Measurements from ENCODE around the gene NXPH4. TPM values are rescaled to one million over a fixed set of nuclear protein-coding genes. Genes with fewer than 3 reads are reported as not detected.

The NXPH4 gene
- total RNA-seq, 1 donor from 2014 or later = not detected

DNA sequence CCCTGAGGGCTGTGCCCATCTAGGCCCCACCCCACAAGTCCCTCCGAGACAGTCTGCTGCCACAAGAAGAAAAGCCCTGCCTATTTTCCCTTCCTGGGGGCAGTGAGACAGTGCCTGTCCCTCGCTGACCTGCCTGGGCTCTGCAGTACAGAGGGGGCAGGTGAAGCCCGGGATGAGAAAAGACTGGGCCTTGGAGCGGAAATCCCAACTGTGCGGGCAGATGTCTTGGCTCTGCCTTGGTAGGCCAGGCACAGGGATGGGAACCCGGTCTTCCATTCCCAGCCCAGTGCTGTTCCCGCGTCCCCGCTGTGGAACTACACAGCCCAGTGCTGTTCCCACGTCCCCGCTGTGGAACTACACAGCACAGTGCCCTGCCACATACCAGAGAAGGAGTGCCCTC is 12.8 kb upstream of the NXPH4 start:
- DNase-seq (ENCODE audit: low spot score) = no peak

DNA sequence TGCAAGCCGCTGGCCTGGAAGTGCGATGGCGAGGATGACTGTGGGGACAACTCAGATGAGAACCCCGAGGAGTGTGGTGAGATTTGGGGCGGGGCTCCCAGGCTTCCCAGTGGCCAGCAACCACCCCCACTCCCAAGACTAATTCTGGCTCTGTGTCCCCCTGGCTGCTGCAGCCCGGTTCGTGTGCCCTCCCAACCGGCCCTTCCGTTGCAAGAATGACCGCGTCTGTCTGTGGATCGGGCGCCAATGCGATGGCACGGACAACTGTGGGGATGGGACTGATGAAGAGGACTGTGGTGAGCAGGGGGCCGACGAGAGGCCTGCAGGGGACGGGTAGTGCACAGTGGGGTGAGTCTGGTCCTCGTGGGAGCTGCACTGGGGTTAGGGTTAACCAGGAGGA is 12.1 kb upstream of the NXPH4 start:
- DNase-seq (ENCODE audit: low spot score) = no peak

DNA sequence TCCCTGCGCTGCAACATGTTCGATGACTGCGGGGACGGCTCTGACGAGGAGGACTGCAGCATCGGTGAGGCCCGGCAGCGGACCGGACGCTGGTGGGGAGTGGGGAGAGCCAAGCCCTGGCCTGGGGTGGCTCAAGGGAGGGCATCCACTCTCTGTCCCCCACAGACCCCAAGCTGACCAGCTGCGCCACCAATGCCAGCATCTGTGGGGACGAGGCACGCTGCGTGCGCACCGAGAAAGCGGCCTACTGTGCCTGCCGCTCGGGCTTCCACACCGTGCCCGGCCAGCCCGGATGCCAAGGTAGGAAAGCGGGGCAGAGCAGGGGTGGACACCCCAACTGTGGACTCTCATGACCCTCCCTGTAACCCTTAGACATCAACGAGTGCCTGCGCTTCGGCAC is 11.4 kb upstream of the NXPH4 start:
- no peak for DNase-seq (ENCODE audit: low spot score)

DNA sequence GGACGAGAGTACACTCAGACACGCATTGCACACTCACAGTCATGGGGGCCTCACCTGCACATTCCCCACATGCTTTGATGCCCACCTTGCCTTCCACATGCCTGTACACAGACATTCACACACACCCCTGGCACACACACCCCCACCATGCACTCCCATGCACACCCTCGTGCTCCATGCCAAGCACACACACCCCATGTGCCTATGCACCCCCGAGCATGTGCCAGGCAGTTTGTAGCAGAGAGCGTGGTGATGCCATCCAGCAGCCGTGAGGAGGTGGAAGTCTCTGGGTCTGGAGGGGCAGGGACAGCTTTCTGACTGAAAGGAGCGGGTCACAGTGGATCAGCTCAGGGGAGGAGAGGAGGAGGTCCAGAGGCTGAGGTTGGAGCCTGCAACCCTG is 10.7 kb upstream of the NXPH4 start:
- no peak for DNase-seq (ENCODE audit: low spot score)

DNA sequence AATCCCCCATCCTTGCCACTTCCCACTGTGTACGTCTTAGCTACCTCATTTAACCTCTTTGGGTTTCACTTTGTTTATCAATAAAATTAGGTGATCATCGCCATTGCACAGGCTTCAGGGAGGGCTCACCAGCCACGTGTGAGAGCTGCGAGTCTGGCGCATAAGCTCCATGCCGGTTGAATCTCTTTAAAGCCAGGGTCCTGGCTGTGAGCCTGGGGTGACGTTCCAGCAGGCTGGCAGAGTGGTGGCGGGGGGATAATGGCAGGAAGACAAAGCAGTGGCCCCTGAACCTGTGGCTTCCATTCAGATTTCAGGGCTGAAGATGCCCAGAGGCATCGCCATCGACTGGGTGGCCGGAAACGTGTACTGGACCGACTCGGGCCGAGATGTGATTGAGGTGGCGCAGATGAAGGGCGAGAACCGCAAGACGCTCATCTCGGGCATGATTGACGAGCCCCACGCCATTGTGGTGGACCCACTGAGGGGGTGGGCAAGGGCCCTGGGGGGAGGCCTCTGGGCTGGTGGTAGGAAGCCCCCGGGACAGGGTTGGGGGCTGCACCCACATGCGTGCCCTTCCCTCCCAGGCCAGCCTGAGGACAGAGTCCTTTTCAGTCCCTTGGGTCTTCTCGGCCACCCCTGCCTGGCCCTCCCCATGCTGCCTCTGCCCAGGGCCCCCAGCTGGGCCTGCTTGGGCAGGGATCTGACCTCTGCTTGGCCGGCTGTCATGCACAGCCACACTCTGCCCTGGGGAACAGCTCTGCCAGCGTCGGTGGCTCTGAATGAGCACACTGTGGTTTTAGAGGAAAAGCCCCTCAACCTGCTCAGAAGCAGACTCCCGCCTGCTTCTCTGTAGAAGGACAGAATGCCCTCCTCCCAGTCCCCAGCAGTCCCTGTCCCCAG is 8.6 kb upstream of the NXPH4 start:
- DNase-seq (ENCODE audit: low spot score) = no peak

DNA sequence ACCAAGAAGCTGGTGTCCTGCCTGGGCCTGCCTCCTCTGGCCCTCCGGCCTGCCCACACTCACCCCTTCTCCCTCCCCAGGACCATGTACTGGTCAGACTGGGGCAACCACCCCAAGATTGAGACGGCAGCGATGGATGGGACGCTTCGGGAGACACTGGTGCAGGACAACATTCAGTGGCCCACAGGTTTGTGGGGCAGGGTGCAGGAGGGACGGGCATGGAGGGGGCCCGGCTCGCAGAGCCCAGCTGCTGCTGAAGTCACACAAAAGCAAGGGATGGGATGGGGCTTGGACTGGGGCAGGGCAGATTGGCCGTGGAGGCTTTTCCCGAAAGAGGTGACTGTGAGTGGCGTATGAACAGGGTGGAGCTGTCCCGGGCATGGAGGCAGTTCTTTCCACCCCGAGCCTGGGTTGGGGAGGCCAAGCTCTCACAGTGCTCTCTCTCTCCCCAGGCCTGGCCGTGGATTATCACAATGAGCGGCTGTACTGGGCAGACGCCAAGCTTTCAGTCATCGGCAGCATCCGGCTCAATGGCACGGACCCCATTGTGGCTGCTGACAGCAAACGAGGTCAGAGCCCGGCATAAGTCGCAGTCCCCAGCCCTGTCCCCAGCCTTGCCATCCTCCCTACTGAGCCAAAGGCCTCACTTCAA is 7.8 kb upstream of the NXPH4 start:
- no peak for DNase-seq (ENCODE audit: low spot score)

DNA sequence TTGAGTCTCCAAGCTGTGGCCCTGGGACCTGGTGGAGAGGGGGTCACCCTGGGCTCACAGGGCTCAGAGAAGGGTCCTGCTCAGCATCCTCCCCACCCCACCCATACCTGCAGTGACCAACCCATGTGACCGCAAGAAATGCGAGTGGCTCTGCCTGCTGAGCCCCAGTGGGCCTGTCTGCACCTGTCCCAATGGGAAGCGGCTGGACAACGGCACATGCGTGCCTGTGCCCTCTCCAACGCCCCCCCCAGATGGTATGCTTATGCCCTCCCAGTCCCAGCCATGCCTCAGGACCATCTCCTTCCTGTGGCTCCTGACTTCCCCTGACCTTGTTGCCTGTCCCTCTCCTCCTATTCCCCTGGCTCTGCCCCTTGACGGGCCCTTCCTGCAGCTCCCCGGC is 6.7 kb upstream of the NXPH4 start:
- DNase-seq (ENCODE audit: low spot score) = no peak

DNA sequence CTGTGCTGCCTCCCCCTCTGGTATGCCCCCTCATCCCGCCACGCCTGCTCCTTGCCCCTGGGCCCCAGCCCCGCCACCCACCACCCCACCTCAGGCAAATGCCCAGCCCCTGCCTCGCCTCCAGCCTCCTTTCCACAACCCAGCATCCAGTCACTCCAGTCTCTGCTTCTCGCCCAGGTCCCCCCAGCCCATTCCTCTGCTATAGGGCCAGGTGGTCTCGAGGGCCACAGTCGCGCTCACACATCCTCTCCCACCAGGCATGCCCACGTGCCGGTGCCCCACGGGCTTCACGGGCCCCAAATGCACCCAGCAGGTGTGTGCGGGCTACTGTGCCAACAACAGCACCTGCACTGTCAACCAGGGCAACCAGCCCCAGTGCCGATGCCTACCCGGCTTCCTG is 6.1 kb upstream of the NXPH4 start:
- no peak for DNase-seq (ENCODE audit: low spot score)

DNA sequence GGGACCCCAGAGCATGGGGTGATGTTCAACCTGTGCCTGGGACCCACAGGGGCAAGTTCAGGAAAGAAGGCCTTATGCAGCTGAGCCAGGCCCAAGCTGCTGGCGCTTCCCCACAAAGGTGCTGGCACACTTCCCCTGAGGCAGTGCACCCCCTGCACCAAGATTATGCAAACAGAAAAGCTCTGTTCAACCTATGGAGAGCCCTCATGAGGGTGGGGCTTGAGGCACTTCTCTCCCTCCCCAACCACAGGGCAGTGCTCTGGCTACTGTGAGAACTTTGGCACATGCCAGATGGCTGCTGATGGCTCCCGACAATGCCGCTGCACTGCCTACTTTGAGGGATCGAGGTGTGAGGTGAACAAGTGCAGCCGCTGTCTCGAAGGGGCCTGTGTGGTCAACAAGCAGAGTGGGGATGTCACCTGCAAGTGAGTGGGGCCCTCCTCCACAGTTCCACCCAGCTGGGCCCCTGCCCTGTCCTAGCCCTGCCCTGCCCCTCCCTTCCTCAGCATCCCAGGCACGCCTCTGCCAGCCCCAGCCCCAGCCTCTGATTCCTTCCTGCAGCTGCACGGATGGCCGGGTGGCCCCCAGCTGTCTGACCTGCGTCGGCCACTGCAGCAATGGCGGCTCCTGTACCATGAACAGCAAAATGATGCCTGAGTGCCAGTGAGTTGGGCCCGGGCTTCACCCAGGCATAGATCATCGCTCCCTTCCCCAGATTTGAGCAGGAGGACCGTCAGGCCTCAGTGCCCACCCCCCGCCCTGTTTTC is 5.5 kb upstream of the NXPH4 start:
- DNase-seq (ENCODE audit: low spot score) = no peak

DNA sequence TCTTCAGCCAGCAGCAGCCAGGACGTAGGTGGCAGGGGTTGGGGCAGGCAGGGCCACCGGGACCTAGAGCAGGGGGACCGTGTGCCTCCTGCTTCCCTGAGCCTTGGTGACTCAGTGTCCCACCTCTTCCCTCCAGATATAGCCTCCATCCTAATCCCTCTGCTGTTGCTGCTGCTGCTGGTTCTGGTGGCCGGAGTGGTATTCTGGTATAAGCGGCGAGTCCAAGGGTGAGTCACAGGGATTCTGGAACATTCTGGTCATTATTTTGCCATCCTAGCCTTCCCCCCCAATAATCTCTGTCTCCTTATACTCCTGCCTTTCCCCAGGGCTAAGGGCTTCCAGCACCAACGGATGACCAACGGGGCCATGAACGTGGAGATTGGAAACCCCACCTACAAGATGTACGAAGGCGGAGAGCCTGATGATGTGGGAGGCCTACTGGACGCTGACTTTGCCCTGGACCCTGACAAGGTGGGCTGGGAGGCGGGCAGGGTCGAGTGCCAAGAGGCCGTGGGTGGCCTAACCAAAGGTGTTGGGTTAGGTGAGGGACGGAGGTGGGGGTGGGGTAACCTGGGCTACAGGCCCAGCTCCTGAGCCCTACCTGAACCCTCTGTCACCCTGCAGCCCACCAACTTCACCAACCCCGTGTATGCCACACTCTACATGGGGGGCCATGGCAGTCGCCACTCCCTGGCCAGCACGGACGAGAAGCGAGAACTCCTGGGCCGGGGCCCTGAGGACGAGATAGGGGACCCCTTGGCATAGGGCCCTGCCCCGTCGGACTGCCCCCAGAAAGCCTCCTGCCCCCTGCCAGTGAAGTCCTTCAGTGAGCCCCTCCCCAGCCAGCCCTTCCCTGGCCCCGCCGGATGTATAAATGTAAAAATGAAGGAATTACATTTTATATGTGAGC is 4.5 kb upstream of the NXPH4 start:
- DNase-seq (ENCODE audit: low spot score) = no peak

DNA sequence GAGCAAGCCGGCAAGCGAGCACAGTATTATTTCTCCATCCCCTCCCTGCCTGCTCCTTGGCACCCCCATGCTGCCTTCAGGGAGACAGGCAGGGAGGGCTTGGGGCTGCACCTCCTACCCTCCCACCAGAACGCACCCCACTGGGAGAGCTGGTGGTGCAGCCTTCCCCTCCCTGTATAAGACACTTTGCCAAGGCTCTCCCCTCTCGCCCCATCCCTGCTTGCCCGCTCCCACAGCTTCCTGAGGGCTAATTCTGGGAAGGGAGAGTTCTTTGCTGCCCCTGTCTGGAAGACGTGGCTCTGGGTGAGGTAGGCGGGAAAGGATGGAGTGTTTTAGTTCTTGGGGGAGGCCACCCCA is 3.9 kb upstream of the NXPH4 start:
- DNase-seq (ENCODE audit: low spot score) = no peak

DNA sequence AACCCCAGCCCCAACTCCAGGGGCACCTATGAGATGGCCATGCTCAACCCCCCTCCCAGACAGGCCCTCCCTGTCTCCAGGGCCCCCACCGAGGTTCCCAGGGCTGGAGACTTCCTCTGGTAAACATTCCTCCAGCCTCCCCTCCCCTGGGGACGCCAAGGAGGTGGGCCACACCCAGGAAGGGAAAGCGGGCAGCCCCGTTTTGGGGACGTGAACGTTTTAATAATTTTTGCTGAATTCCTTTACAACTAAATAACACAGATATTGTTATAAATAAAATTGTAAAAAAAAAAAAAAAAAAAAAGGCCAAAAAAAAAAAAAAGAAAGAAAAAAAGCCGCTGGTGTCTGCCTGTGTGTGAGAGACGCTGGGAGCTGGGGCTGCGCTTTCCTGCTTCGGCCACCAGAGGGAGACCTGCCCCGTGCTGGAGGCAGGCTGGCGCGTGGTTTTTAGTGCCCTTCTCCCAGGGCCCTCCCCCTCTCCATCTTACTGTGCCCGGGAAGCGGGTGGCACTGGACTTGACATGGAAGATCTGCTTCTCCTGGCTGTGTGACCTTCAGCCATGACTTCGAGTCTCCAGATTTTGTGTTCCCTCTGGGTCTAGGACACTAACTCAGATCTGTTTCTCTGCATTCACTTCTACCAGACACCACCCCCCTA is 3.4 kb upstream of the NXPH4 start:
- DNase-seq (ENCODE audit: low spot score) = peak; percentile 92

DNA sequence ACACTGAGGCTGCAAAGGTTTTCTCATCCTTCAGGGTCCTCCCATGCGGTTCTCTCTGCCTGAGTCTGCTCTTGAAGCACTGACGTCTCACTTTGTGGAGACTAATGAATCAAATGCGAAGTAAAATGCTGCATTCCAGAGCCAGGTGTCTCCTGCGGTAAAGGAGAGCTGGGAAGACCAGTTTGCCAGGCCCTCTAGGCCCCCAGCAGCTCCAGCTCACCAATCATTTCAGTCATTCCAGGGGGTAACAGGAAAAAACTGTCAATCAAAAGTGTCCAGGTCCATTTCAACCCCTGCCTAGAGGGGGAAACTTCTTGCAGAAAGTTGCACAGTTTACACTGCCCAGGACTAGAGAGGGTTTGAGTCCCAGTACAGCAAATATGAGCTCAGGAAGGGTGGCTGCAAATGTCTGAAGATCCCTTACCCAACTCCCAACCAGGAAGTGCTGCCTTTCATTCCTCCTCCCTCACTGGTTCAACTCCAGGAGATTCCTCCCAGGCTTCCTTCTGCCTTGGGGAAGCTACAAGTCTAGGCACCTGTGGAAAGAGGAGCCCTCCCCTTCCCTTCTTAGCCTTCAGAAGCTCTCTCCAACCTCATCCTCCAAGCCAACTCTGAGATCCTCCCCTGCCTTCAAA is 2.7 kb upstream of the NXPH4 start:
- DNase-seq (ENCODE audit: low spot score) = no peak

DNA sequence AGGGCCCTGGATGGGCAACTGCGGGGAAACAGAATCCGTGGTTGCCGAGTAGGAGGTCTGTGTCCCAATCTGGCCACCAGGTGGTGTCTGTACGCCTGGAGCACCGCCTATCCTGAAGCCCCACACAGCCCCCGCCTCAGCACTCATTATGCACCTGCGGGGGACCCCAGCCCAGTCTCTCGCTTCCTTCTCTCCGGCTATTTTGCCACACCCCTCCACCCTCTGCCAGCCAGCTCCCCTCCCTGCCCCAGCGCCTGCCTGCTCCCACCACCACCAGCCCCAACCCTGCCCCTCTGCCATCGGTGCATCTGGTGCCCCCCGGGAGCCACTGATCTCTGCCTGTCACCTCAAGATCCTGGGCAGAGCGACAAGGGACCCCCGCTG is 2.2 kb upstream of the NXPH4 start:
- DNase-seq (ENCODE audit: low spot score) = peak; percentile 67

DNA sequence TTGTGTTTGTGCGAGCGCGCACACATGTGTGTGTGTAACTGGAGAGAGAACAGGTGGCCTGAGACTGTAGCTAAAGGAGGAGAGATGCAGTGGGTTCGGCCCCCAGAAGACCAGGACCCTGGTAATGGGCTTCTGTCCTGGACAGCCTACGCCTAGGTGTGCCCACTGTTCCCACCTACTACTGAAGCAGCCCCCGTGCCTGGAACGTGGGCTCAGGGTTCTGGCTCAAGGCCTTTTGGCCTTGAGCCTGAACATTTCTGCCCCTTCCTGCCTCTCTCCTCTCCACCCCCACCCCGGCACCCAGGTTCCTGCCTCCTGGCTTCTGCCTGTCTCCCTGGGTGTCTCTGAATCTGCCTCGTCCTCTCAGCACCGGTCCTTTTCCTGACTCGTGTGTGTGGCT is 1.5 kb upstream of the NXPH4 start:
- DNase-seq (ENCODE audit: low spot score) = no peak

DNA sequence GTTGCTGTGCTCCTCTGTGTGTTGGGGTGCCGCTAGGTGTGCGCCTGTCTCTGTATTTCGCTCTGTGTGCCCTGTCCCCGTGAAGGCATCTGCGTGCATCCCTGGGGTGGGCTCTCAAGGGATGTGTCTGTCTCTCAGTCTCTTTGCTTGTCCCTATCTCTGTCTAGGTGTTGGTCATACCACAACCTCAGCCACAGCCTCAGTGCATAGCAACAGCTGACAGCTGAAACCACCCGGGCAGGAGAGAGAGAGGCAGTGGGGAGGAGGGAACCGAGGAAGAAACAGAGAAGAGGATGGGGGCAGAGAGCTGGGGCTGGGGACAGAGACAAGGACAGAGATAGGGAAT is 953 bp upstream of the NXPH4 start:
- DNase-seq (ENCODE audit: low spot score) = no peak

DNA sequence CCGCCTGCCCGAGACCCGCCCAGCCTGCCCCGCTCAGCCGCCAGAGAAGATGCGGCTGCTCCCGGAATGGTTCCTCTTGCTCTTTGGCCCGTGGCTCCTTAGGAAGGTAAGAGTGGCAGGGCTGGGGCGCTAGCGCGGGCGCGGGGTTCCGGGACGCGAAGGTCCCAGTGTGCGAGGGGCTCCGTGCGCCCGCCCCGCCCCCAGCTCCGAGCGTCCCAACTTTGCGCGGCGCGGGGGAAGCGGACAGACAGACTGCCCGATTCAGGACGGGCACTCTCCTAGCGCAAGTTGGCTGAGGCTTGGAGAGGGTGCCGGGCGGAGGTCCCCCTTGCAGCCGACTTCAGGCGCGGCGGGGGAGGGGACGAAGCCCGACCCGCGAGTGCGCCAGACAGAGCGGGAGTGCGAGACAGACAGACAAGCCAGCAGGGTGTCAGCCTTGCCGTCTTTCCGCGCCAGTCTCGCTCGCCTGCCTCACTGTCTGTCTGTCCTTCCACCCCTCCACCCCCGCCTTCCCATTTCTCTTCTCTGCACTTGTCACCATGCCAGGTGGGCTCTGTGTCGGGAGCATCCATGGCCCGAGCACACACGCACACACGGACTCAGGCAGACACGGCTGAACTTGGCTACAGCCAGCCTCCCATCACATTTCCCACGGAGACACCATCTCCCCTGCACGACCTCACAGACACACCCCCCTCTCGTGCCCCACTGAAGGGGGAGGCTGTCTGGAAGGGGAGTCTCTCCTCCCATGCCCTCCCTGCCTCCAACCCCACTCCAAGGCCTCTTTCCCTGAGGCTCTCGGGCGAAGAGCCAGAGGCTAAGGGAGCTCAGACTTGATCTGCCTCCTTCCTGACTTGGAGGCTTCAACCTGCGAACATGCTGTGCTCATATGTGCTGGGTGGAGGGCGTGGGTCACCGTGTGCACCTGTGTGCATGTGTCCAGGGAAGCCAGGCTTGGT is 606 bp downstream of the NXPH4 start:
- no peak for DNase-seq (ENCODE audit: low spot score)

DNA sequence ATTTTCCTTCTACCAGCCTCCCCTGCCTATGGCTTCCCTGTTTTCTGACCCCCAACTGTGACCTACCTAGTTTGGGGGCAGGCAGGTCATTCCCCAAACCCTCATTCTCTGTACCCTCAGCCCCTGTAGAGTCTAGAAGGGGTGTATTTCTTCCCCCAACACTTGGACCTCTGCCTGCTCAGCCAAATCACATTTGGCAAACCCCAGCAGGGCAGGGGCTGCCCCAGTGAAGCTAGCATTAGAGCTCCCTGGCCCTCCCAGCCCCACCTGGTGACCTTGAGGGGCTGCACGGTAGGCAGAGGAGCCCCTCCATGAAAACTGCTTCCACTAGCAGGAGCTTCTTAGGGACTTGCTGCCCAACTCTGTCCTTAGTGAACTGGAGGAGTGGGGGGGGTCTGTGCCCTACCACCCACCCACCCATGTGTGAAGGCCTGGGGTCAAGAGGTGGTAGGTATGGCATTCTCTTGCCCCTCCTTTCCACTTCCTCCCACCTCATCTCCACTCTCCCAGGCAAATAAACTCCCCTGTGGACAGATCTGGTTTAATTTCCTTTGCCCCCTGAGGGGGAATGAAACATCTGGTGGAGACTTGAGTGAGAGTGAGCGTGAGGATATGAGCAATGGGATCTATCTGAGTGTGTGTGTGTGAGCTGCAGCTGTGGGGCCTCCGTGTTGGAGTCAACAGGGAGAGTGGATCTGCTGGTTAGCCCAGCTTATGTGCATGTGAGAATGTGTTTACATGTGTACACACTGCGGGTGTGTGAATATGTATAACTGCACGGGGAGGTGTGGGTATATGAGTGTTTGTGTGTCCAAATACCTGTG is 1.6 kb downstream of the NXPH4 start:
- no peak for DNase-seq (ENCODE audit: low spot score)

Measured in ureter (tissue), 1 donor.